HG03175 (cell line): Measurements from ENCODE around the gene OBI1.
"Not testable (repeated sequence)": the region's sequence is repeated elsewhere in the genome, so short reads cannot be mapped to it uniquely, and the experiment has no call there.

Experiments used
- ATAC-seq: cut with Tn5 transposase; IDR thresholded peaks from one replicate; pipeline ENCODE4 v1.9.1; 2021; ENCODE audit warnings: mild to moderate bottlenecking, moderate library complexity; ENCODE audit not compliant: unreplicated experiment

The OBI1 gene

GRCh38 chr13:78649997-78650716, 8.8 kb downstream of the OBI1 start:
- no peak for ATAC-seq

- ATAC-seq = not testable (repeated sequence)
Measured at GRCh38 chr13:78647109-78647678, 11.8 kb downstream of the OBI1 start.

- ATAC-seq = no peak
Measured at GRCh38 chr13:78638216-78638615, 20.7 kb downstream of the OBI1 start.

GRCh38 chr13:78636495-78636894, 22.5 kb downstream of the OBI1 start:
- no peak for ATAC-seq

GRCh38 chr13:78632996-78633395, 26.0 kb downstream of the OBI1 start:
- no peak for ATAC-seq

GRCh38 chr13:78631077-78631476, 27.9 kb downstream of the OBI1 start:
- ATAC-seq = no peak

GRCh38 chr13:78630511-78630910, 28.4 kb downstream of the OBI1 start:
- no peak for ATAC-seq

- ATAC-seq = no peak
Measured at GRCh38 chr13:78625384-78625783, 33.6 kb downstream of the OBI1 start.

- ATAC-seq = no peak
Measured at GRCh38 chr13:78623132-78623531, 35.8 kb downstream of the OBI1 start.

GRCh38 chr13:78620936-78621470, 38.0 kb downstream of the OBI1 start:
- ATAC-seq = no peak

GRCh38 chr13:78618411-78618810, 40.5 kb downstream of the OBI1 start:
- no peak for ATAC-seq

- ATAC-seq = no peak
Measured at GRCh38 chr13:78611040-78611439, 47.9 kb downstream of the OBI1 start.

GRCh38 chr13:78610381-78610883, 48.5 kb downstream of the OBI1 start:
- ATAC-seq = no peak

- no peak for ATAC-seq
Measured at GRCh38 chr13:78609464-78610205, 49.3 kb downstream of the OBI1 start.

GRCh38 chr13:78608688-78609463, 50.1 kb downstream of the OBI1 start:
- ATAC-seq = no peak

GRCh38 chr13:78608252-78608687, 50.7 kb downstream of the OBI1 start:
- ATAC-seq = no peak

- no peak for ATAC-seq
Measured at GRCh38 chr13:78607409-78608251, 51.3 kb downstream of the OBI1 start.

GRCh38 chr13:78606471-78607408, 52.2 kb downstream of the OBI1 start:
- ATAC-seq = no peak
